AG20443 (cell line): Measurements from ENCODE around the gene MAK.
"Not testable (repeated sequence)": the region's sequence is repeated elsewhere in the genome, so short reads cannot be mapped to it uniquely, and the experiment has no call there.

Experiments
- DNase-seq: peaks from one replicate; pipeline ENCODE4 v3.0.0; 2012; ENCODE audit warnings: low spot score, mixed read lengths

The MAK gene

DNA sequence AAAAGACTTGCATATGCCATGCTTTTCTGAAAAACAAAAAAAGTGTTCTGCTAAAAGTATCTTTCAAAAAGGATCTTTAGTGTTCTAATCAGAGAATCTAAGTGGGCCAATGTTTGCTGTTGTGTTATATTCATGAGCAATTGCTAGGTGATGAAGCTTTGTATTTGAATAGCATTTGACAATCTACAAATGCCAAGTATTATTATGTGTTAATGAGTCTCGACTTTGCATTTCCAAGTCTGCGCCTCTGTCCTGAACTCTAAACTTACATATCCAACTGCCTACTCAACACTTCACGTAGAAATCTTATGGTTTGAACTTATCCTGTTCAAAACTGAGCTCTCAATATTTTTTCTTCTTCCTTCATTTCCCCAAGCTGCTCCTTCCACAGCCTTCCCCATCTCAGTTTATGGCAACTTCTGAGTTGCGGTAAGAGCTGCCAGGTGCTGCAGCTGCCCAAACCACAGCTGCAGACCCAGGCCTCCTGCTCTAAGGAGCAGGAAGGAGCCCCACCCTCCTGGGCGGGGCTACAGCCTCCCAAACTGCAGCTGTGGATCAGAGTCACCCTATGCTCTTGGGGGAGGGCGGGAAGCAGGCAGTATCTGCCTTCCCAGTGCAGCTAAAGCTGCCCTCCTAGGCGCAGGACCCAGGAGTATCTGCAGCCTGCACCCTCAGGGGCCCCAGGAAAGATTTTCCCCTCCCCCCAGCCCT lies 16.7 kb upstream of the MAK start:
- no peak for DNase-seq

DNA sequence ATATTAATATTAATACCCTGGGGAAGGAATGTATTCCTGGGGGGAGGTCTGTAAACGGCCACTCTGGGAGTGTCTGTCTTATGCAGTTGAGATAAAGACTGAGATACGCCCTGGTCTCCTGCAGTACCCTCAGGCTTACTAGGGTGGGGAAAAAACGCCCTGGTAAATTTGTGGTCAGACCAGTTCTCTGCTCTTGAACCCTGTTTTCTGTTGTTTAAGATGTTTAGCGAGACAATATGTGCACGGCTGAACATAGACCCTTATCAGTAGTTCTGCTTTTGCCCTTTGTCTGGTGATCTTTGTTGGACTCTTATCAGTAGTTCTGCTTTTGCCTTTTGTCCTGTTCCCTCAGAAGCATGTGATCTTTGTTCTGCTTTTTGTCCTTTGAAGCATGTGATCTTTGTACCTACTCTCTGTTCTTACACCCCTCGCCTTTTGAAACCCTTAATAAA lies 15.5 kb upstream of the MAK start:
- not testable (repeated sequence) for DNase-seq

DNA sequence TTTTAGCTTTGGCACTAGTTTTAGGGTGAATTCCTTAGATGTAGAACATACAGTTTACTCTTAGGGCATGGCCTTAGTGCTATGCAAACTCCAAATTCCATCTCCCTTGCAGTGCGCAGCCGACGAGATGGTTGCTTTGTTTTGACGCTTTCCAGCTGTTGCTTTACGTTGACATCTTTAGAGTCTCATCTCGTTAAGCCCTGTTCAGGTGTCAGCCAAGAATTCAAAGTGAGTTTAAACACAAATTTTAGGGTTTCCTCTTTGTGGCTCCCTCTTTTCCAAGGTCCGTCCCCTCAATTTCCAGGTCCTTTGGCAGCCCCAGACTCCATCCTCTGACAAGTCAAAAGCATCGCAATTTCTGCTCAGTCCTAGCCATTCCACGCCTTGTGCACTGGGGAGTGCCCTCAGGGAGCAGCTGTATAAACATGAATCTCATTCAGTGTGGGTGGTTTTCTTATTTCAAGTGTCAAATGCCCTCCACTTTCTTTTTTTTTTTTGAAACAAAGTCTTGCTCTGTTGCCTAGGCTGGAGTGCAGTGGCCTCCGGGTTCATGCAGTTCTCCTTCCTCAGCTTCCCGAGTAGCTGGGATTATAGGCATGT lies 14.1 kb upstream of the MAK start:
- no peak for DNase-seq

DNA sequence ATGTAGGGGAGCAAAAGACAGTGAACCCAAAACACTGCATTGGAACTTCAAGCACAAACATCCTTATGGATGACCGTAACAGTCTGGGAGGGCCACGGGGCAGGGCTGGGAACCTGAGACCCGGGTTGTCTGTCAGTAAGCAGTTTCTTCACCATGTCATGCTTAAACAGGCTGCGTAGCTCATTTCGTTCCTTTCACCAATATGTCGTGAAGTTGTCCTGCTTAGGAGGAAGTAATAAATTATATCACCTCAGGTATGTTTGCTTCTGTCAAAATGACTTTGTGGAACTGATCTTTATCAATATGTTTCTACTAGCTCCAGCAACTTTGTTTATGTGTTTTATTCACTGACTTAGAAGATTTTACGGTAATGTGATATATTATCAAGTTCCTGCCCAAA lies 12.4 kb upstream of the MAK start:
- DNase-seq: no peak

DNA sequence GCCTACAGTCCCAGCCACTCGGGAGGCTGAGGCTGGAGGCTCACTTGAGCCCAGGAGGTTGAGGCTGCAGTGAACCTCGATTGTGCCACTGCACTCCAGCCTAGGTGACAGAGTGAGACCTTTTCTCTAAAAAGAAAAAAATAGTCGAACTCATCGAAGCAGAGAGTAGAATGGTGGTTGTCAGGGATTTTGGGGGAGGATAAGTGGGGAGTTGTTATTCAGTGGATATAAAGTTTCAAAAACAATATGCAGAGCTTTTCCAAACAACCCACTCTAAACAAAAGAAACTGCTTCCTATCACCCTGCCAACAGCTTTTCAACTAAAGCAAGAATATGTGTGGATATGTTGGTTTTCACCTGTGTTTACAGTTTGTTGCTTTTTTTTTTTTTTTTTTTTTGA lies 11.6 kb upstream of the MAK start:
- DNase-seq: no peak

DNA sequence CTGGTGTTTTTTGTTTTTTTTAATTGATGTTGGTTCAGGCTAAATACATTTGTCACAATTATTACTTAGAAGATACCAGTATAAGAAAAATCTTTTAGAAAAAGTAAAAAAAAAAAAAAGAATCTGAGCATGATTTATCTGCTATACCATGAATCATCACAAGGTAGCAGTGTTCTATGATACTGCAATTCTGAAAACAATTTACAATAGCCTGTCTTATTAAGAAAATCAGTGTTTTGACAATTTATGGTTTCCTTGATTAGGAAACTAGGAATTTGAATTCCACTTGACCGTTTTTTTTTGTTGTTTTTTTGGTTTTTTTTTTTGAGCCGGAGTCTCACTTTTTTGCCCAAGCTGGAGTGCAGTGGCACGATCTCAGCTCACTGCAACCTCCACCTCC lies 9.3 kb upstream of the MAK start:
- DNase-seq: no peak

DNA sequence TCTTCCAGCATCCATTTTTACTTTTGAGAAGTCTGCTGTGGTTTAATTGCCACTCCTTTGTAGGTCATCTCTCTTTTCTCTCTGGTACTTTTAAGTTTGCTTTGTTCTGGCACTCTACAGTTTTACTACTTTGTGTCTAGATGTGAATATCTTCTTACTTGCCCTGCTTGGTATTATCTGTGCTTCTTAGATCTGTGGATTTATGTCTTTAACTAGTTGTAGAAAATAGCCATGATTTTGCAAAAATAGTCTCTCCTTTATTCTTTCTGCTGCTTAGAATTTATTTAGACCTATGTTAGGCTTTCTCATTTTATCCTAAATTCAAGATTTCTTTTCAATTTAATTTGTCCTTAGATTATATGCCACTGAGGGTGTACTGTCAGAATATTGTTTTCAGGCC lies 5.2 kb upstream of the MAK start:
- no peak for DNase-seq

DNA sequence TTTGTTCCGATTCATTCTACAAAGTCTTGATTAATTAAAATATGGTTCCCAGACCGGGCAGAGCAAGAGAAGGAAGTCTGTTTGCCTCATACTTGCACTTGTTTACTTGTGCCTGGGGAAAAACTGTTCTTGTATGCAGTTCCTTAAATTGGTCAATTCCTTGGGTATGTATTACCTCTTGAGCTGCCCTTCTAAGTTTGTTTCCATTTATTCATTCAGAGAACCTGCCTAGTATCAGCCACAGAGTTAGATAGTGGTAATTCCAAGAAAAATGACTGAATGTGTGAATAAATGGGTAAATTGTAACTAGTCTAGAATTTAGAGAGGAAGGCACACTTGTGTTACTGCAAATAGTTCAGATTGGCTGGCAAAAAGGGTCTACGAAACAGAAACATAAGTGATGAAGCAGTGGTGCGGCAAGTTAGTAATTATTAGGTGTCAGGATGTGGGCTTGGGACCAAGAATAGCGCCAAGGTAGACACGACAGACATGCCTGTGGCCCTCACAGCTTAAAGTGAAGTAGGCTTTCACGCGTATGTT lies 525 bp upstream of the MAK start:
- no peak for DNase-seq

DNA sequence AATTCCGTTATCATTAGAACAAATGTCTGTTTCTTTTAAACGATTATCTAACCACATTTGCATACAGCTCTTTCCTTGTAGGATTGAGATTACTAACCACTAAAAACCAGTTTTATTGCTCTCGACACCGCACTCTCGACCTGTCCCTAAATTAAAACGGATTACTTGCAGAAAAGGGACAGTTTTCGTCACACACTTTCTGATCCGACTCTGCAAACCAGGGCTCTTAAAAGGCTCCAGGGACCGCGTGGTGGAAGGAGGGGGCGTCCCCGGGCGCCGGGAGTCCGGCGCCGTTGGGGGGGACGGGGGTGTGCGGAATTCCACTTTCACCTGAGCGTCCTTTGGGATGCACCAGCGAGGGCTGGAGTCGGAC lies 731 bp downstream of the MAK start:
- peak; percentile 26 for DNase-seq

DNA sequence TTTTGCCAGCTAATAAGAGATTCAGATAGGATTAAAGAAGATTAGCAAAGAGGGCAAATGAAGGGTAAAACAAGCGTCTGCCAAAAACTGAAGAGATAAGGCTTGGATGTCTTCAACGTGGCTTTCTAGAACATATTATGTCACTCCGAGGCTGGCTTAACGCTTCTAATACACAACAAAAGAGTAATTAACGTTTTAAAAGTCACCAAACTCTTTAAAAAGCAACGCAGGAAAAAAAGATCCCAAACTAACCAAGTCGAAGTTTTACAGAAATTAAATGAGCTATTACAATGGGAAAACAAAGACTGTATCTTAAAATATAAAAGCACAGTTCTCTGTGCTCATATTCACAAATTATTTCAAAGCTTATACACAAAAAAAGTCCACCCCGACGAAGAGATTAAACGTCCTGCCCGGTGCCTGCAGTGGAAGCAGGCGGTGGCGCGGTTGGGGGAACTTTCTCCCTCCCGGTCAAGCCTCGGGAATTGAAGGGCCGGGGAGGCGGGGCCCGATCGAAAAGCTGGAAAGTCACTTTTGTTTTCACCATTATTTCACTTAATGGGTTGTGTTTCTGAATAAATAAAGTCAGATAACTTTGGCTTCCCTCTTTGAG lies 1.2 kb downstream of the MAK start:
- DNase-seq: peak; percentile 58

DNA sequence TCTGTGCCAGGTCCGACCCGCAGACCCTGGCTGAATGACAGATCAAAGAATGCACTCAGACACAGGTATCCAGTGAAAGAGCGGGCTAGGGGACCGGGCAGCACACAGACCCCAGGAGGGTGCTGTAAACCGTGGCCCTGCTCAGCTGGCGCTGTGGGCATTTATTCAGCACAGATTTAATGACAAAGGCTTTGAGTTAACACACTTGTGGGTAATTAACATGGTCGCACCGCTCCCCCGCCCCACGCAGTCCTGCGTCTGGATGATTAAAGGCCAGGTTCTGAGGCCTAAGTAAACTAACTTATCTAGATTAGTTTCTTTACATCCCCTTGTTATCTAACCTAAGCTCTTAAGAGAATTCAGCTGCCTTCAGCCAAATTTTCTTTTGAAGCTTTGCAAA lies 3.5 kb downstream of the MAK start:
- no peak for DNase-seq

DNA sequence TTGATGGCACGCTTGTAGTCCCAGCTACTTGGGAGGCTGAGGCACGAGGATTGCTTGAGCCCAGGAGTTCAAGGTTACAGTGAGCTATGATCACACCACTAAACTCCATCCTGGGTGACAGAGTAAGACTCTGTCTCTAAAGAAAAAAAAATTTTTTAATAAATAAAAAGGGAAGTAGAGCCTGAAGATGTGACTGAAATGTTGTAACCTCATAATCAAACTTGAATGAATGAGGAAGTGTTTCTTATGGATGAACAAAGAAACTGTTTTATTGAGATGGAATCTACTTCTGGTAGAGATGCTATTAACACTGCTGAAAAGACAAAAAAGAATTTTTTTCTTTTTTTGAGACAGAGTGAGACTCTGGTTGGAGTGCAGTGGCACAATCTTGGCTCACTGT lies 6.7 kb downstream of the MAK start:
- DNase-seq: no peak

DNA sequence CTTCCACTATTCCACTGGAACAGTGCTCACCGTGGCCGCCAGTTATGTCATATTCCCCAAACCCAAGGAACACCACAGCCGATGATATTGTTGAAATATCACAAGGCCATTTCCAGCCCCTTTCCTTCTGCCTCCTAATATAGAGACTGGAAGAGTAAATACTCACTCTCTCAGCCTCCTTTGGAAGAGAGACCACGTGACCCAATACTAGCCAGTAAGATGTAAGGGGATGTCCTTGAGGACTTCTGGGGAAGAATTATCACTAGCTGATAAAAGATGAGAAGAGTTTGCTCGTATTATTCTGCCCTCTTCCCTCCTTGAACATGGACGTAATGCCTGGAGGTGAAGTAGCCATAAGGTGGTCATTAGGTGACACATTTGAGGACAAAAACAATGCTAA lies 13.5 kb downstream of the MAK start:
- DNase-seq: no peak

DNA sequence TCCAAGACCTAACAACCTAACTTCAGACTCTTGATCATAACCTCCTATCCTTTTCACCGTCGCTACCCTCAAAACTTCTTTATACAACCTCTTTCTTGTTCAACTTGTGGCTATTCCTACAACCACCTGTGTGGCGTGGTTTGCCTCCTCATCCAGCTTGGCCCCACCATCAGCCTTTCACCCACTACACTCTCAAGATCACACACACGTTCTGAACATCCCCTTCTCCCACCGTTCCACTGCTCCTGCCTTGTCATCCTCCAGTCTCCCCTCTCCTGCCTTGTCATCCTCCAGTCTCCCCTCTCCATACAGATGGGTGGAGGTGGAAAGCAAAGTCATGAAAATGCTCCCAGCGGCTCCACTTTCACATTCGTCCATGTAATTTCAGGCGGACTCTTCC lies 14.0 kb downstream of the MAK start:
- DNase-seq: no peak

DNA sequence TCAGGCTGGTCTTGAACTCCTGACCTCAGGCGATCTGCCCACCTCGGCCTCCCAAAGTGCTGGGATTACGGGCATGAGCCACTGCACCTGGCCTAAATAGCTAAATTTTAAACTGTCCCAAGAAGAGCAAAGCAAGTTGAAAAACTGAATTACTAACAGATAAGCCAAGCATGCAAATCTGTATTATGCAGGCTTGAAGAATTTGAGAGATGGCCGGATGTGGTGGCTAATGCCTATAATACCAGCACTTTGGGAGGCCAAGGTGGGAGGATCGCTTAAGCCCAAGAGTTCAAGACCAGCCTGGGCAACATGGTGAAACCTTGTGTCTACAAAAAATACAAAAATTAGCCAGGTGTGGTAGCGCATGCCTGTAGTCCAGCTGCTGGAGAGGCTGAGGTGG lies 24.2 kb downstream of the MAK start:
- DNase-seq: not testable (repeated sequence)

DNA sequence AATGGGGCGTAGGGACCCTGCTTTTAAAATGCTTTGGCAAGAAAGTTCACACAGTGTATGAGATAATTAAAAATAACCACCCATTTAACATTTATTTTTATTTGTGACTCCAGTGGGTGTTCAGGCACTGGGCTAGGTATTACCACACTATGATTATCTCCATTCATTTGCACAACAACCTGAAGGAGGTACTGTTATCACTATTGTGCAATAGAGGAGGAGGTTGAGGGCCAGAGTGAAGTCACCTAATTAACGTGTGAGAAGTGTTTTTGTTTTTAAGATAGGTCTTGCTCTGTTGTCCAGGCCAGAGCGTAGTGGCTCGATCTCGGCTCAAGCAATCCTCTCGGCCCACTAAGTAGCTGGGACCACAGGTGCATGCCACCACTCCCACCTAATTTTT lies 29.2 kb downstream of the MAK start:
- DNase-seq: no peak

DNA sequence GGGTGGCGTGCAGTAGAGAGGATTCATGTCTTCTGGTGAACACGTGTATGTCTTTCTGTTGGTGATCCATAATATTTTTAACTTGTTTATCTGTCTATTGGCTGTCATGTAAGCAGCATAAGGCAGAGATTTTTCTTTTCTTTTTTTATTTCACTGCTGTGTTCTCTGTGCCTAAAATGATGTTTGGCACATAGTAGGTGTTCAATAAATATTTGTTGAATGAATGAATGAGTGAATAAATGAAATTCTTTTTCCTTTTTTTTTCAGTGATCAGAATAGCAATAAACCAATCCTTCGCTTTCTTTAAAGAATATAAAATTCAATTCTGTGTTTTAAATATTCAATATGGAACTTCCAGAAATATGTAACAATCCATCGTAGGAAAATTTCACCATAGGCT lies 30.0 kb downstream of the MAK start:
- no peak for DNase-seq

DNA sequence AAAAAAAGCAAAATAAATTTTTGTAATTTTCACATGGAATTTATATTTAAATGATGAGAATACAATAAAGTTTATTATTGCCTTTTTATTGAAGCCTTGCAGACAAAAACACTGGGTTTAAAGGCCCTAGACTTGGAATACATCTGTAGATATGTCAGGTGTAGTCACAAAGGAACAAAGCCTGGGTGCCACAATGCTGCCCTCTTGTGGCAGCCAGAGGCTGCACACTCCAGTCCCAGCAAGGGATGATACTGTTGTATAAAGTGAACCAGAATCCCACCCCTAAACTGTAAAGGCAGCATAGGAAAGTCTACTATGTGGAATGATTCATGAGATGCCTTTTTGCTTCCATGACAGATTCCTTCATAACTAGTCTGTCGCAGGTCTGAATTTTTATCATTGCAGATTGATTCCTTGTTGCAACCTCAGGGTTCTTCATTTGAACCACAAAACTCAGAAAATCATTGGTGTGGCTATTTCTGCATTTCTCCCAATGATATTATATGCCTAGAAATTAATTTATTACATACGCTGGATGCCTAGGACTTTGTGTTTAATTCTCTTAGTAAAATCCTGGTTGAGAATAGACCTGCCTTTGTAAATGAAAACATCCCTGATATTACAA lies 37.0 kb downstream of the MAK start:
- DNase-seq: peak; percentile 84

DNA sequence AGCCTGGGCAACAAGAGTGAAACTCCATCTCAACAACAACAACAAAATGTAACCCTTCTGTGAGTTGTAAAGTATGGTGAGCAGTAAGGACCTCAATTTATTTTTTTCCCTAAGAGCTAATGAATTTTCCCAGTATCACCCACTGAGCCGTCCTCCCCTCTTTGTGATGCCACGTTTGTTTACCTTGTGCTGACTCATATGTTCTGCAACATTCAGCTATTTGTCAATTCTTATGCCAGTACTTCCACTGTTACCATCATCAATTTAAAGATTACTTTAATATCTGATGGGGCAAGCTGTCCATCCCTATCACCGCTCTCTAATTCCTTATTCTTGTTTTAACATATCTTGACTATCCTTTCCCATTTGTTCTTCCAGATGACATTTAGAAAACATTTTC lies 37.5 kb downstream of the MAK start:
- DNase-seq: no peak

DNA sequence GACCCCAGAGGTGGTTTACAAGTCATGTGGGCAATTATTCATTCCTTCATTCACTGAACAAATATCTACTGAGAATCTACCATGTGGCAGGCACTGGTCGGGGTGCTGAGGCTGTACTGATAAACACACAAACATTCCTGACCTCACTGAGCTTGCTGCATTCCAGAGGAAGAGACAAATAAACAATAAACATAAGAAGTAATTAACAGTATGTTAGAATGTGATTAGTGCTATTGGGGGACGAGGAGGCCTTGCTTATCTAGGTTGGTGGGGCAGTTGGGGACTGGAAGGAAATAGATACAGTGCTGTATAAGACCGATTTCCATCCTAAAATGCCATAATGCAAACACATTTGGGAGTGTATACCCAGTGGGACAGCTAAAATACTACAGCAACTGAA lies 44.1 kb downstream of the MAK start:
- DNase-seq: no peak

DNA sequence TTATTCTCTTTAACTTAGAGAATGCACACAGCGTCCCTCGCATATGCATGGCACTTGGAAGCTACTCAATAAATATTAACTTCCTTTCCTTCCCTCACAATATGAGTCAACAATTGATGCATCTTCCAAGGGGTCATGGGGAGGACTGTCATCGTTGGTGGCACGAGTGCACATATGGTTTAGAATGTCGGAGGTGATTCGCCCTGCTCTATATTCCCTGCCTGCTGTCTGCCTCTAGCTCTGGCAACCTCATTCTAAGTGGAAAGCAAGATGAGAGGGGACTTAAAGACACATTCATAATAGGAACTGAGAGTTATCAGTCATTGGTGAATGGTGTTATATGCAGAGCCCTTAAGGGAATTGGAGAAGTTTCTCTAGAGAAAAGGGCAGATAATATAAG lies 44.6 kb downstream of the MAK start:
- DNase-seq: no peak

DNA sequence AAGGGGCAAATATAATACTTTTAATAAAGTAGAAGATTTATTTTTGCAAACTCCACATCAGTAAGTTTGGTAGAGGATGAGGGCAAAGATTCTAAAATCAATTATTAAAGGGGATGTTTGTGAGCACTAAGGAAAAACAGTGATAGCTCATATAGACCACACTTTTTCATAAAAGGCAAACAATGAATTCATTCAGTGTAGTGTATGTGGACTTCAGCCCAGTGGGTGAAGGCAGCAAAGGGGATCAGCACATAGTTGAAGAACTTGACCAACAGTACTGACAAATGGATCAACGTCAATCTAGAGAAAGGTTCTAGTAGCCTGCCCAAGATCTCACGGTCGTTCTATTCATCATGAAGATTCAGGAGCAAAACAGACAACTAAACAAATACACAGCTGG lies 45.3 kb downstream of the MAK start:
- DNase-seq: no peak

DNA sequence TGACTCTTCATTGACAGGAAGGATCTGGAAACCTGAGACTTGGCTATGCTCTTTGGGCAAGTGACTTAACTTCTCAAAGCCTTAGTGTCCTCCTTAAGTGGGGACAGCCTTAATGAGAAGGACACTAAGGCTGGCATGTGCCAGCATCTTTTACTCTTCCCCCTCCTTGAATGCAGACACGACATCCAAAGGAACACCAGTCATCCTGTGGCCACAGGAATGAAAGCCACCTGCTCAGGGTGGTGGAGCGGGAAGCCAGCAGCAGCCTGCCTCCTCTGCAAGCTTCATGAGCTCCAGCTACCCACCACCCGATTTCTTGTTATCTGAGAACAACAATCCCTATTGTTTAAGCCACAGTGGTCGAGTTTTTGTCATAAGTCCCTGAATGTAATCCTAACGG lies 46.2 kb downstream of the MAK start:
- DNase-seq: no peak
